HG03159 (cell line): ENCODE results near the gene ANKRD40CL.
A peak's percentile ranks its signal among the peaks of the same experiment; 100 is the strongest.

Source experiments
- ATAC-seq: cut with Tn5 transposase; IDR thresholded peaks from one replicate; pipeline ENCODE4 v1.9.1; 2021; ENCODE audit warnings: mild to moderate bottlenecking, moderate library complexity; ENCODE audit not compliant: unreplicated experiment

Gene ANKRD40CL

GRCh38 chr17:50719144-50719923, 48.0 kb downstream of the ANKRD40CL start, which contains the start of gene LUC7L3:
Gene LUC7L3, plus strand, starts transcription at chr17:50719603. Its CDS starts 130 bp downstream, at chr17:50719733.
- ATAC-seq = peak; percentile 76

GRCh38 chr17:50715471-50715870, 51.8 kb downstream of the ANKRD40CL start:
- ATAC-seq = no peak

- no peak for ATAC-seq
These were observed 54.7 kb downstream of the ANKRD40CL start for GRCh38 chr17:50712641-50713040.
